Measurements from ENCODE around the gene TP53. TPM values are rescaled to one million over a fixed set of nuclear protein-coding genes. Genes with fewer than 3 reads are reported as not detected.

Gene TP53
- polyA plus RNA-seq, 1 donor from 2014 or later, result 13.8 TPM

GRCh38 chr17:7714721-7715594 lies 27.7 kb upstream of the TP53 start:
- H3K4me3 ChIP-seq (ENCODE audit: low read length), result no peak overlapping the region
- H3F3A ChIP-seq (ENCODE audit: insufficient read depth, low read length, poor library complexity, severe bottlenecking), result peaks cover 10% of the 10 kb centered on the region
- H4K20me1 ChIP-seq (ENCODE audit: insufficient read depth), result no peaks in the 10 kb centered on the region
- no peak overlapping the region for H3K4me2 ChIP-seq (ENCODE audit: low read length)
- H3K9me2 ChIP-seq (ENCODE audit: insufficient read depth, low read length), result no peaks in the 10 kb centered on the region
- H3K9me3 ChIP-seq (ENCODE audit: low read length), result no peaks in the 10 kb centered on the region
- peak overlapping the region; percentile 22 for H3K9ac ChIP-seq (ENCODE audit: low read length)
- no peaks in the 10 kb centered on the region for H3K36me3 ChIP-seq (ENCODE audit: insufficient read depth, low read length)
- no peak for TF ChIP-seq RAD21 (conservative IDR thresholded peaks at IDR 0.05)
- no peaks in the 10 kb centered on the region for H3K27me3 ChIP-seq (ENCODE audit: insufficient read depth, low read depth, low read length)
- no peak overlapping the region for H3K27ac ChIP-seq (ENCODE audit: low read length)
- H2AFZ ChIP-seq (ENCODE audit: low read depth, low read length), result no peak overlapping the region
- peaks cover 6% of the 10 kb centered on the region for H3K79me2 ChIP-seq (replicated peaks; ENCODE audit: insufficient read depth, low read length)

- no peaks in the 10 kb centered on the region for H3K27me3 ChIP-seq (ENCODE audit: insufficient read depth, low read depth, low read length)
Measured at GRCh38 chr17:7713782-7714181, 26.5 kb upstream of the TP53 start.

More at GRCh38 chr17:7713782-7714181, 26.5 kb upstream of the TP53 start:
- H2AFZ ChIP-seq (ENCODE audit: low read depth, low read length), result no peak overlapping the region
- peaks cover 9% of the 10 kb centered on the region for H3K79me2 ChIP-seq (replicated peaks; ENCODE audit: insufficient read depth, low read length)
- no peaks in the 10 kb centered on the region for H3K36me3 ChIP-seq (ENCODE audit: insufficient read depth, low read length)
- no peak overlapping the region for H3K4me3 ChIP-seq (ENCODE audit: low read length)
- peaks cover 10% of the 10 kb centered on the region for H3F3A ChIP-seq (ENCODE audit: insufficient read depth, low read length, poor library complexity, severe bottlenecking)
- no peaks in the 10 kb centered on the region for H3K9me3 ChIP-seq (ENCODE audit: low read length)
- peak overlapping the region; percentile 94 for H3K27ac ChIP-seq (ENCODE audit: low read length)
- TF ChIP-seq POLR2AphosphoS5 (IDR thresholded peaks at IDR 0.05) (no peak), REST (IDR thresholded peaks at IDR 0.05; ENCODE audit: borderline replicate concordance) (no peak), EP300 (conservative IDR thresholded peaks at IDR 0.05; ENCODE audit: poor library complexity, severe bottlenecking) (no peak), MXI1 (conservative IDR thresholded peaks at IDR 0.05; ENCODE audit: poor library complexity, severe bottlenecking) (no peak), CTCF (IDR thresholded peaks at IDR 0.05; ENCODE audit: poor library complexity, severe bottlenecking) (no peak), TAF1 (IDR thresholded peaks at IDR 0.05; ENCODE audit: low read depth) (no peak)
- no peaks in the 10 kb centered on the region for H3K9me2 ChIP-seq (ENCODE audit: insufficient read depth, low read length)
- H3K9ac ChIP-seq (ENCODE audit: low read length), result peak overlapping the region; percentile 2
- no peaks in the 10 kb centered on the region for H4K20me1 ChIP-seq (ENCODE audit: insufficient read depth)
- H3K4me2 ChIP-seq (ENCODE audit: low read length), result no peak overlapping the region

All from neural cell (in vitro differentiated cells).